K562 (cell line): ENCODE measurements around the gene TXNDC15. TPM values are rescaled to one million over a fixed set of nuclear protein-coding genes. Genes with fewer than 3 reads are reported as not detected.
A peak's percentile ranks its signal among the peaks of the same experiment; 100 is the strongest.

Experiments used
- ATAC-seq: fragments of 200-7000 bp; cut with Tn5 transposase; 3 replicates; pipeline ENCODE4 v1.9.1; 2020; ENCODE audit warnings: moderate library complexity
- BruUV-seq: library from RNA; stranded (reverse); fragments of 400-500 nt; replicated peaks from 2 replicates; lab custom pipeline; 2021; lab: Mats Ljungman, UMichigan
- CTCF ChIA-PET: fragments of 300-600 bp; formaldehyde crosslinking; extraction: SDS; loops from one replicate; lab custom pipeline; 2021; ENCODE audit warnings: low intra/inter-chr PET ratio; lab: Yijun Ruan, JAX
- POLR2A ChIA-PET: fragments of 300-600, 350-650 bp; sonication (Branson Sonifier 250); formaldehyde crosslinking; extraction: SDS; loops from one replicate; lab custom pipeline; 2021; ENCODE audit warnings: antibody characterized with exemption, inconsistent platforms; lab: Yijun Ruan, JAX
- DNase-seq, 4 experiments: peaks; one replicate each; pipeline versions ENCODE4 v3.0.0 to v3.0.0-alpha.2; 2011 to 2018; ENCODE audit warnings: low spot score in 3 of 4, mixed read lengths in 3 of 4; ENCODE audit errors: extremely low read depth in 1 of 4
- FAIRE-seq: peaks from 2 replicates; lab custom pipeline; 2011; peaks lifted over from hg19 to GRCh38; lab: Jason Lieb, UNC
- H2AFZ ChIP-seq: 2 replicates; pipeline ENCODE4 v1.6.0; 2011; ENCODE audit warnings: low read depth, low read length, control low read depth, inconsistent platforms
- H3K27ac ChIP-seq: fragments of 200-600 bp; 3 replicates; pipeline ENCODE4 v1.8.0; 2011; ENCODE audit warnings: low read depth, mild to moderate bottlenecking, control low read depth, inconsistent platforms, low read length, moderate library complexity, mixed read lengths; ENCODE audit errors: extremely low read depth
- H3K27me3 ChIP-seq, 2 experiments: fragments of 300-600 bp in 1 of 2; 2 replicates in 1 of 2; 3 replicates in 1 of 2; pipeline versions ENCODE4 v1.6.0 to v1.8.0; 2011; ENCODE audit warnings: inconsistent platforms in 2 of 2, low read length in 2 of 2, mild to moderate bottlenecking in 1 of 2, mixed read lengths in 1 of 2, moderate library complexity in 1 of 2; ENCODE audit not compliant: control insufficient read depth in 2 of 2, insufficient read depth in 2 of 2
- H3K36me3 ChIP-seq: fragments of 300-600 bp; 3 replicates; pipeline ENCODE4 v1.8.0; 2011; ENCODE audit warnings: mild to moderate bottlenecking, low read length, inconsistent platforms; ENCODE audit not compliant: control insufficient read depth, insufficient read depth
- H3K4me1 ChIP-seq, 2 experiments: fragments of 200-600 bp in 1 of 2; replicated peaks in 1 of 2; 2 replicates in 1 of 2; 3 replicates in 1 of 2; pipeline versions ENCODE4 v1.5.1 to v1.8.0; 2011; ENCODE audit warnings: inconsistent platforms in 2 of 2, low read length in 2 of 2, mild to moderate bottlenecking in 1 of 2, mixed read lengths in 1 of 2, moderate library complexity in 1 of 2; ENCODE audit not compliant: control insufficient read depth in 2 of 2, insufficient read depth in 2 of 2
- H3K4me2 ChIP-seq: 2 replicates; pipeline ENCODE4 v1.6.1; 2011; ENCODE audit warnings: low read length, control low read depth, inconsistent platforms, mixed read lengths; ENCODE audit not compliant: insufficient read depth
- H3K4me3 ChIP-seq: fragments of 200-600 bp; sonication (generic), shearing (Covaris generic); 2 replicates; pipeline ENCODE4 v1.5.1; 2016; ENCODE audit warnings: control low read depth, inconsistent platforms
- H3K79me2 ChIP-seq: fragments of 200-600 bp; 3 replicates; pipeline ENCODE4 v1.8.0; 2011; ENCODE audit warnings: low read length, inconsistent platforms; ENCODE audit not compliant: control insufficient read depth, insufficient read depth
- H3K9ac ChIP-seq, 2 experiments: 2 replicates each; pipeline versions ENCODE4 v1.6.0 to v1.6.1; 2011; ENCODE audit warnings: low read depth in 2 of 2, low read length in 2 of 2, control low read depth in 1 of 2, inconsistent platforms in 1 of 2, mild to moderate bottlenecking in 1 of 2, mixed read lengths in 1 of 2; ENCODE audit not compliant: insufficient read depth in 1 of 2
- H3K9me1 ChIP-seq: one replicate; pipeline ENCODE4 v1.6.0; 2011; ENCODE audit warnings: inconsistent platforms, mild to moderate bottlenecking, low read length, moderate library complexity; ENCODE audit not compliant: control insufficient read depth, insufficient read depth
- H3K9me3 ChIP-seq: replicated peaks from 2 replicates; pipeline ENCODE4 v1.5.1; 2011; ENCODE audit warnings: low read depth, low read length, inconsistent platforms; ENCODE audit not compliant: control insufficient read depth, insufficient read depth
- H4K20me1 ChIP-seq: replicated peaks from 2 replicates; pipeline ENCODE4 v1.6.1; 2011; ENCODE audit warnings: low read length, inconsistent platforms, mixed read lengths; ENCODE audit not compliant: control insufficient read depth, insufficient read depth
- CBFA2T2 ChIP-seq: fragments of 450-650 bp; conservative IDR thresholded peaks from 2 replicates; pipeline ENCODE4 v1.6.1; 2017; ENCODE audit warnings: mild to moderate bottlenecking
- CEBPG ChIP-seq, 3 experiments: fragments of 200-800 bp in 1 of 3; sonication (Bioruptor generic) in 1 of 3; sonication (generic) in 1 of 3; formaldehyde crosslinking in 1 of 3; IDR thresholded peaks in 2 of 3; conservative IDR thresholded peaks in 1 of 3; 2 replicates each; pipeline versions ENCODE4 v1.6.1 to v1.8.0; 2016 to 2022; ENCODE audit warnings: missing compliant biosample characterization in 2 of 3, missing genetic modification characterization in 2 of 3, mild to moderate bottlenecking in 1 of 3, missing genetic modification reagents in 1 of 3
- CTBP1 ChIP-seq: fragments of 450-650 bp; IDR thresholded peaks from 2 replicates; pipeline ENCODE4 v1.6.1; 2016; ENCODE audit warnings: borderline replicate concordance
- HCFC1 ChIP-seq: IDR thresholded peaks from 2 replicates; pipeline ENCODE4 v1.6.1; 2012; ENCODE audit warnings: low read depth, low read length, improper control_type of control experiment
- IRF2 ChIP-seq: sonication (generic); formaldehyde crosslinking; IDR thresholded peaks from 2 replicates; pipeline ENCODE4 v1.8.1; 2022; ENCODE audit warnings: mild to moderate bottlenecking, missing genetic modification reagents
- KLF10 ChIP-seq: fragments of 250-450 bp; sonication (Bioruptor Pico); IDR thresholded peaks from 2 replicates; pipeline ENCODE4 v1.6.1; 2021; ENCODE audit warnings: matching md5 sums
- MAZ ChIP-seq, 2 experiments: fragments of 450-650 bp in 1 of 2; sonication (generic) in 1 of 2; formaldehyde crosslinking; IDR thresholded peaks in 1 of 2; conservative IDR thresholded peaks in 1 of 2; 2 replicates each; pipeline versions ENCODE4 v1.4.0 to v1.5.0; 2020; ENCODE audit warnings: mild to moderate bottlenecking in 1 of 2, missing genetic modification reagents in 1 of 2
- MEIS2 ChIP-seq: fragments of 450-650 bp; IDR thresholded peaks from 2 replicates; pipeline ENCODE4 v1.6.1; 2014; ENCODE audit warnings: mild to moderate bottlenecking; ENCODE audit not compliant: partially characterized antibody
- NFE2 ChIP-seq: IDR thresholded peaks from 2 replicates; pipeline ENCODE4 v1.6.1; 2014; ENCODE audit warnings: antibody characterized with exemption, low read depth
- POLR2AphosphoS5 ChIP-seq: IDR thresholded peaks from 2 replicates; pipeline ENCODE4 v1.6.1; 2011; ENCODE audit warnings: mild to moderate bottlenecking, low read depth, low read length, moderate library complexity; ENCODE audit not compliant: control insufficient read depth, insufficient read depth
- RCOR1 ChIP-seq, 2 experiments: IDR thresholded peaks; 2 replicates each; pipeline ENCODE4 v1.6.1; 2012; ENCODE audit warnings: low read depth in 2 of 2, low read length in 2 of 2, borderline replicate concordance in 1 of 2, improper control_type of control experiment in 1 of 2
- RHOXF2B ChIP-seq: fragments of 250-450 bp; sonication (Bioruptor Pico); conservative IDR thresholded peaks from 2 replicates; pipeline ENCODE4 v1.5.1; 2021
- SIRT6 ChIP-seq: IDR thresholded peaks from one replicate; pipeline ENCODE4 v1.6.1; 2012; ENCODE audit warnings: low read depth, mild to moderate bottlenecking, control low read depth, inconsistent platforms, low read length, moderate library complexity
- SMARCE1 ChIP-seq: fragments of 450-650 bp; IDR thresholded peaks from 2 replicates; pipeline ENCODE4 v1.7.1; 2016; ENCODE audit warnings: mild to moderate bottlenecking
- ZEB2 ChIP-seq: fragments of 450-650 bp; IDR thresholded peaks from 2 replicates; pipeline ENCODE4 v1.6.1; 2016
- ZNF174 ChIP-seq: fragments of 250-450 bp; sonication (Bioruptor Pico); IDR thresholded peaks from 2 replicates; pipeline ENCODE4 v1.4.0; 2020; ENCODE audit warnings: mild to moderate bottlenecking
- ZNF282 ChIP-seq: sonication (generic); formaldehyde crosslinking; IDR thresholded peaks from 2 replicates; pipeline ENCODE4 v1.8.1; 2023; ENCODE audit warnings: missing genetic modification reagents
- ZNF354B ChIP-seq: fragments of 250-450 bp; sonication (Bioruptor Pico); IDR thresholded peaks from 2 replicates; pipeline ENCODE4 v1.4.0; 2020
- in situ Hi-C: fragments of 300-500 bp; cut with MboI; formaldehyde crosslinking; loops from 4 replicates; pipeline ENCODE4 v1.15.0; 2018; ENCODE audit warnings: inconsistent platforms, mixed read lengths
- intact Hi-C: fragments of 100-400 bp; cut with micrococcal nuclease; formaldehyde crosslinking; loops from 2 replicates; pipeline ENCODE4 v1.14.2; 2022
- polyA plus RNA-seq, 8 experiments: library from polyadenylated mRNA; depleted of rRNA in 4 of 8; stranded (reverse) in 5 of 8; unstranded in 3 of 8; fragments of >200 nt; fragmentation: Nextera tagmentation in 2 of 8; fragmentation: Illumina TruSeq in 1 of 8; extraction: Ambion mirVana in 2 of 8; extraction: Trizol in 1 of 8; gene quantifications; 2 replicates each; pipeline versions ENCODE4 v1.2.1 to v1.2.3, GENCODE V29; 2011 to 2014; ENCODE audit warnings: inconsistent platforms in 1 of 8, missing spikeins in 1 of 8
- total RNA-seq, 7 experiments: library from RNA; depleted of rRNA in 6 of 7; stranded (reverse); fragments of >200 nt in 6 of 7; fragmentation: Illumina TruSeq in 2 of 7; extraction: Trizol in 2 of 7; gene quantifications; 2 replicates each; pipeline versions ENCODE4 v1.2.1 to v1.2.3, GENCODE V29; 2011 to 2021; ENCODE audit warnings: low replicate concordance in 1 of 7
- TF ChIP-seq, protein P1 (sequence below): fragments of 250-450 bp; sonication (Bioruptor Pico); IDR thresholded peaks from 2 replicates; pipeline ENCODE4 v1.4.0; 2020
- TF ChIP-seq, protein P2 (sequence below): sonication (generic); IDR thresholded peaks from 2 replicates; pipeline ENCODE4 v1.6.1; 2016

Gene TXNDC15
- total and polyA plus RNA-seq, 9 of the 15 experiments (the other 6 are each of a cell fraction or from before 2014, with no cell fraction given): 3.0 to 15.4 (median 12.3) TPM

DNA sequence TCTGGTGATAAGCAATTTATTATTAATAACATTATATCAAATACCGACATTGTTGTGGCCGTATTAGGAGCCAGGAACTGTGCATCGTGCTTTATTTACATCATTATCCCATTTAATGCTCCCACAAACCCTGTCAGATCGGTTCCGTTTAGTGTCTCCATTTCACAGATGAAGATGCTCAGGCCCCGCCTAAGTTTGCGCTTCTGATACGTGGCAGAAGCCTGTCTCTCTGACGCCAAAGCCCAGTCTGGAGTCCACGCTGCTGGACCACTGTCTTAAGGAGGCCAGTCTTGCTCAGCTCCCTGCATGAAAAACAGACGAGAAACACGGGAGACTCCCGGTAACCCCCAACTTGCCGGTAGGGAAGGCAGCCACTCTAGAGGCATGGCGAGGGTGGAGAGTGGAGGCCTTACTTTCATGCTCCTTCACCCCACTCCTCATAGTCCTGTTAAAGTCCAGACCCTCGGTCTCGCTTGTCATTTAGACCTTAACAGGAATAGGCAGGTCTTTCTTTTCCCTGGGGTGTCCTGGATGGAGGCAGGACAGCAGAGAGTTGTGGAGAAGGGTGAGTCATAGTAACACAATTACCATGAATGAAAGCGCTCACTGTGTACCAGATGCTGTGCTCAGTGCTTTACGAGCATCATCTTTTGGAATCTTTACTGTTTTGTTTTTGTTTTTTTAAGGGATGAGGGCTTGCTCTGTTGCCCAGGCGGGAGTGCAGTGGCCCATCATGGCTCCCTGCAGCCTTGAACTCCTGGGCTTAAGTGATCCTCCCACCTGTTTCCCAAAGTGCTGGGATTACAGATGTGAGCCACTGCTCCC is 872 bp downstream of the TXNDC15 start (continued):
- TF ChIP-seq CTBP1 (no peak), NFE2 (no peak)

DNA sequence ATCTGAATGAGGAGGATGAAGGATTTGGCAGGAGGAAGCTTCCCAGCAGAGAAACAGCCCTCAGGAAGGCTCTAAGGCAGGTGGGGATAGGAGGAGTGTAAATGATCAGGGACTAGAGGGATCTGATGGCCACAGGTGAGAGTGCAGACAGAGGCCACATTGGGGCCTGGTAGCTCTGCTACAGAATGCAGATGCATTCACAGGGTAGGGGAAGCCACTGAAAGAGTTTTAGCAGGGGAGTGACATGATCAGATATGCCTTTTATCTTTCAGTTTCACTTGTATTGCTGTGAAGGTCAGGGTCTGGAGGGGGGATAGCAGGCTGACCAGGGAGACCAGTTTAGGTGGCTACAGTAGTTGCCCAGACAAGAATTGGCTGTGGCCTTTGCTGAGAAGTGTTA is 3.0 kb downstream of the TXNDC15 start:
- FAIRE-seq: no peak
- H3K9me1 ChIP-seq: no peaks in the 10 kb centered on the region
- ChIA-PET CTCF (no interaction called here), POLR2A (interaction anchor here (0.5 to 0.7 kb wide), 2 partner anchors 44 to 133 kb away, joined by 3 read pairs; no protein-coding TSS in a partner anchor)
- peak; percentile 15 for ATAC-seq
- H2AFZ ChIP-seq: no peak overlapping the region
- no peaks in the 10 kb centered on the region for H3K36me3 ChIP-seq
- H3K4me1 ChIP-seq: peaks cover 18 to 20% of the 10 kb centered on the region in 2 experiments; a peak in 4 of 5 replicates
- peak overlapping the region in 1 of 2 experiments; percentile 70; a peak in 1 of 4 replicates for H3K9ac ChIP-seq
- BruUV-seq: no TSS peak
- peak overlapping the region; percentile 44; the same call in 1 of the 2 replicates for H3K4me2 ChIP-seq
- H3K79me2 ChIP-seq: peaks cover 8% of the 10 kb centered on the region; the same call in 2 of the 3 replicates
- no peaks in the 10 kb centered on the region for H3K27me3 ChIP-seq
- in situ Hi-C loops (no loop called here), intact Hi-C loops (no loop called here)
- no peaks in the 10 kb centered on the region for H3K9me3 ChIP-seq
- DNase-seq: peak in 2 of 4 experiments; percentile 49 to 53
- H3K27ac ChIP-seq: no peak overlapping the region
- no peak overlapping the region for H3K4me3 ChIP-seq
- no peaks in the 10 kb centered on the region for H4K20me1 ChIP-seq
- no peak for TF ChIP-seq ZNF174
- TF ChIP-seq, protein P1, sequence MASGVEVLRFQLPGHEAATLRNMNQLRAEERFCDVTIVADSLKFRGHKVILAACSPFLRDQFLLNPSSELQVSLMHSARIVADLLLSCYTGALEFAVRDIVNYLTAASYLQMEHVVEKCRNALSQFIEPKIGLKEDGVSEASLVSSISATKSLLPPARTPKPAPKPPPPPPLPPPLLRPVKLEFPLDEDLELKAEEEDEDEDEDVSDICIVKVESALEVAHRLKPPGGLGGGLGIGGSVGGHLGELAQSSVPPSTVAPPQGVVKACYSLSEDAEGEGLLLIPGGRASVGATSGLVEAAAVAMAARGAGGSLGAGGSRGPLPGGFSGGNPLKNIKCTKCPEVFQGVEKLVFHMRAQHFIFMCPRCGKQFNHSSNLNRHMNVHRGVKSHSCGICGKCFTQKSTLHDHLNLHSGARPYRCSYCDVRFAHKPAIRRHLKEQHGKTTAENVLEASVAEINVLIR (CRISPR knock-in tag): no peak
- no peak for TF ChIP-seq ZNF354B (CRISPR knock-in tag)
- TF ChIP-seq CEBPG (CRISPR knock-in tag; IDR thresholded peaks at IDR 0.05): no peak
- no peak for TF ChIP-seq CEBPG (tag; conservative IDR thresholded peaks at IDR 0.05 in 1 of 2, IDR thresholded peaks at IDR 0.05 in 1 of 2)
- no peak for TF ChIP-seq RHOXF2B (CRISPR knock-in tag)
- TF ChIP-seq CBFA2T2: peak; percentile 24; the same call in 1 of the 2 replicates
- no peak for TF ChIP-seq MAZ (CRISPR knock-in tag; conservative IDR thresholded peaks at IDR 0.05 in 1 of 2, IDR thresholded peaks at IDR 0.05 in 1 of 2)
- TF ChIP-seq SIRT6: no peak
- TF ChIP-seq POLR2AphosphoS5: no peak
- TF ChIP-seq SMARCE1: peak; percentile 44; the same call in 1 of the 2 replicates
- no peak for TF ChIP-seq ZNF282 (CRISPR knock-in tag)
- peak in 1 of 2 experiments; percentile 36; a peak in 1 of 4 replicates for TF ChIP-seq RCOR1 (IDR thresholded peaks at IDR 0.05; ENCODE audit: borderline replicate concordance in 1 of 2, low read depth in 2 of 2, low read length in 2 of 2)
- no peak for TF ChIP-seq MEIS2
- no peak for TF ChIP-seq ZEB2
- TF ChIP-seq HCFC1: no peak
- TF ChIP-seq IRF2: no peak
- TF ChIP-seq, protein P2, sequence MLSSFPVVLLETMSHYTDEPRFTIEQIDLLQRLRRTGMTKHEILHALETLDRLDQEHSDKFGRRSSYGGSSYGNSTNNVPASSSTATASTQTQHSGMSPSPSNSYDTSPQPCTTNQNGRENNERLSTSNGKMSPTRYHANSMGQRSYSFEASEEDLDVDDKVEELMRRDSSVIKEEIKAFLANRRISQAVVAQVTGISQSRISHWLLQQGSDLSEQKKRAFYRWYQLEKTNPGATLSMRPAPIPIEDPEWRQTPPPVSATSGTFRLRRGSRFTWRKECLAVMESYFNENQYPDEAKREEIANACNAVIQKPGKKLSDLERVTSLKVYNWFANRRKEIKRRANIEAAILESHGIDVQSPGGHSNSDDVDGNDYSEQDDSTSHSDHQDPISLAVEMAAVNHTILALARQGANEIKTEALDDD: 0 out of 2 replicates have a peak, but pooled peaks have one; percentile 12
- TF ChIP-seq KLF10 (CRISPR knock-in tag): no peak
